Non-pigmented ciliary epithelial cell (primary cell): ENCODE data around the gene BSG.
"Not testable (repeated sequence)": the region's sequence is repeated elsewhere in the genome, so short reads cannot be mapped to it uniquely, and the experiment has no call there.

Experiments
- DNase-seq: peaks from one replicate; pipeline ENCODE4 v3.0.0-alpha.2; 2010; ENCODE audit warnings: low read depth

Gene BSG

DNA sequence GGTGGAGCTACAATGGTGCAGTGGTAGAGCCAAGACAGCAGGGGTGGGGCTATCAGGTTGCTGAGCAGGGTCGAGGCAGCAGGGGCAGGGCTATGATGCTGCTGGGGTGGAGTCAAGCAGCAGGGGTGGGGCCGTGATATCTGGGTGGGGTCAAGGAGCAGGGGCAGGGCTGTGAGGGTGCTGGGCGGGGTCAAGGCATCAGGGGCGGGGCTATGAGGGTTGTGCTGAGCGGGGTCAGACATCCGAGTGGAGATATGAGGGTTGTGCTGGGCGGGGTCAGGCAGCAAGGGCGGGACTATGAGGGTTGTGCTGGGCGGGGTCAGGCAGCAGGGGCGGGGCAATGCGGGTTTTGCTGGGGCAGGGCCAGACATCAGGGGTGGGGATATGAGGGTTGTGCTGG lies 32.0 kb downstream of the BSG start:
- DNase-seq: no peak

- DNase-seq: not testable (repeated sequence)
Measured at GRCh38 chr19:605061-605971, 32.9 kb downstream of the BSG start.

- no peak for DNase-seq
Measured at GRCh38 chr19:607301-608154, 35.1 kb downstream of the BSG start.

GRCh38 chr19:608155-609003 lies 36.0 kb downstream of the BSG start:
- DNase-seq: no peak

- DNase-seq: no peak
Measured at GRCh38 chr19:609004-609346, 36.6 kb downstream of the BSG start.

DNA sequence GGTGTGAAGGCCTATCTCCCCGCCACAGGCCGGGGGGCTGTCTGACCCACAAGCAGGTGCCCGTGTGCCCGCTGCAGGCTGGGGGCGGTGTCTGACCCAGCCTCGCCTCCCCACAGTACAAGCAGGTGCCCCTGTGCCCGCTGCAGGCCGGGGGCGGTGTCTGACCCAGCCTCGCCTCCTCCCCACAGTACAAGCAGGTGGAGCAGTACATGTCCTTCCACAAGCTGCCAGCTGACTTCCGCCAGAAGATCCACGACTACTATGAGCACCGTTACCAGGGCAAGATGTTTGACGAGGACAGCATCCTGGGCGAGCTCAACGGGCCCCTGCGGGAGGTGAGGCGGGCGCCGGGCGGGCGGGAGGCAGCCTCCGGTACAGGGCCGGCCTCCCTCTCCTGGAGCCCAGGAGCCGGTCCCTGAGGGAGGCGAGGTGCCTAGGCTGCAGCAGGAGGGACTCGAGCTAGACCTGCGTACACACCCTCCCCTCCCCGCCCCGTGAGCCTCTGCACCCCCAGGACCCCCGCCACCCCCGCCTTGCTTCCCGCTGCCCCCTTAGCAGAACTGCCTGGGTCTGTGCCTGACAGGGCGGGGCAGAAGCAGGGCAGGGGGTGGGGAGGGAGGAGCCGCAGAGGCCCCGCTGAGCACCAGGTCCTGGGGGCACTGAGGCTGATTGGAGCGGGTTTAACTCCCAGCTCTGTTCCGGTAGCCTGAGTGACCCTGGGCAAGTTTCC lies 37.8 kb downstream of the BSG start:
- DNase-seq: no peak

- peak; percentile 65 for DNase-seq
Measured at GRCh38 chr19:610801-611480, 38.5 kb downstream of the BSG start.

GRCh38 chr19:611481-611868 lies 39.1 kb downstream of the BSG start:
- DNase-seq: peak; percentile 96

- no peak for DNase-seq
Measured at GRCh38 chr19:612941-613340, 40.5 kb downstream of the BSG start.

DNA sequence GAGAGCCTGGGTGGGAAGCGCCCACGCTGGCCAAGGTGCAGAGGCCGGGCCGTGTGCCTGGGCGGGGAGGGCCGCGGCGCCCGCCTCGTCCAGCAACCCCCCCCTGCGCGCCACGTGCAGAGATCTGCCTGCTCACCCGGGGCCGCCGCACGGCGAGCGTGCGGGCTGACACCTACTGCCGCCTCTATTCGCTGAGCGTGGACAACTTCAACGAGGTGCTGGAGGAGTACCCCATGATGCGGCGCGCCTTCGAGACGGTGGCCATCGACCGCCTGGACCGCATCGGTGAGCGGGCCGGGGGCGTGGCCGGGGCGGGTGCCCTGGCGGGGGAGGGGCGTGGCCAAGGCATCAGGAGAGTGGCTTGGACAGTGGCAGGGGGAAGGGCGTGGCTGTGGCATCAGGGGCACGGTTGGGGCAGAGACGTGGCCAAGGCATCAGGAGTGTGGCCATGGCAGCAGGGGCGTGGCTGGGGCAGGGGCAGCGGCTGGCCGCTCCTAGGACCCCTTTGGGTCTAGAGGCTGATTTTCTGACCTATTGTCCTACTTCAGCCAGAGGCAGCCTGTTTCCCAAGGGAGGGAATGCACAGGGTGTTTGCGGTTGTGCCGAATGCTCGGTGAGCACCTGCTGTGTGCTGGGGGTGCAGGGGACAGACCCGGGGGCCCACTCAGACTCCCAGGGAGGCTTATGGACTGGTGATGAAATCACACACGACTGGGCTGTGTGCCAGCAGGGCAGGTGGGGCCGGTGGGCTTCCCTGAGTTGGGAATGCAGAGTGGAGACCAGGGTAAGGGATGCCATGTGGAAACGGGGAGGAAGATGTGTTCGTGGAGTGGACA lies 41.6 kb downstream of the BSG start:
- no peak for DNase-seq

- DNase-seq: no peak
Measured at GRCh38 chr19:615619-616018, 43.2 kb downstream of the BSG start.

DNA sequence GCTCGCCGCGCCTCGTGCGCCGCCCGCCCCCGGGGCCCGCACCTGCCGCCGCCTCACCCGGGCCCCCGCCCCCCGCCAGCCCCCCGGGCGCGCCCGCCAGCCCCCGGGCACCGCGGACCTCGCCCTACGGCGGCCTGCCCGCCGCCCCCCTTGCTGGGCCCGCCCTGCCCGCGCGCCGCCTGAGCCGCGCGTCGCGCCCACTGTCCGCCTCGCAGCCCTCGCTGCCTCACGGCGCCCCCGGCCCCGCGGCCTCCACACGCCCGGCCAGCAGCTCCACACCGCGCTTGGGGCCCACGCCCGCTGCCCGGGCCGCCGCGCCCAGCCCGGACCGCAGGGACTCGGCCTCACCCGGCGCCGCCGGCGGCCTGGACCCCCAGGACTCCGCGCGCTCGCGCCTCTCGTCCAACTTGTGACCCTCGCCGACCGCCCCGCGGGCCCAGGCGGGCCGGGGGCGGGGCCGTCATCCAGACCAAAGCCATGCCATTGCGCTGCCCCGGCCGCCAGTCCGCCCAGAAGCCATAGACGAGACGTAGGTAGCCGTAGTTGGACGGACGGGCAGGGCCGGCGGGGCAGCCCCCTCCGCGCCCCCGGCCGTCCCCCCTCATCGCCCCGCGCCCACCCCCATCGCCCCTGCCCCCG lies 43.8 kb downstream of the BSG start:
- DNase-seq: no peak

GRCh38 chr19:616747-617526 lies 44.5 kb downstream of the BSG start:
- DNase-seq: no peak

GRCh38 chr19:617551-618246 lies 45.3 kb downstream of the BSG start:
- no peak for DNase-seq

DNA sequence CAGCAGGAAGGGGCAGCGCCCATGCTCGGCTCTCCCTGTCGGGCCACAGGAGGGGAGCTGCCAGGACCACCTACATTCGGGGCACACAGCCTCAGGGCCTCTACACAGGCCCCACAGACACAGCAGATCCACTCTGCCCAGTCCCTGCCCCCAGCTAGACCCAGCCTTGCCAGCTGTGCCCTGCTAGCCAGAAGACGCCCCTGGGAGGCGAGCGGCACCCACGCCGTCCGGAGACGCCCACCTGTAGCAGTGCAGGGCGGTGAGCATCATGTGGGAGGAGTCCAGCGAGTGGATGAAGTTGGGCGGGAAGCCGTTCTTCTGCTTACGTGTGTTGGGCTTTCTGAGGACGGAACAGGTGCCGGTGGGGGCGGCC lies 45.8 kb downstream of the BSG start:
- no peak for DNase-seq

- no peak for DNase-seq
Measured at GRCh38 chr19:618674-619285, 46.4 kb downstream of the BSG start.

GRCh38 chr19:619286-620002 lies 47.0 kb downstream of the BSG start:
- DNase-seq: no peak
